Nucleus accumbens (tissue), 56 donors: ENCODE data around the gene FGF14.

Experiments
- DNase-seq, 56 donors: peaks; one replicate each; lab custom pipeline; 2025; lab: John Stamatoyannopoulos, UW

FGF14 gene

DNA sequence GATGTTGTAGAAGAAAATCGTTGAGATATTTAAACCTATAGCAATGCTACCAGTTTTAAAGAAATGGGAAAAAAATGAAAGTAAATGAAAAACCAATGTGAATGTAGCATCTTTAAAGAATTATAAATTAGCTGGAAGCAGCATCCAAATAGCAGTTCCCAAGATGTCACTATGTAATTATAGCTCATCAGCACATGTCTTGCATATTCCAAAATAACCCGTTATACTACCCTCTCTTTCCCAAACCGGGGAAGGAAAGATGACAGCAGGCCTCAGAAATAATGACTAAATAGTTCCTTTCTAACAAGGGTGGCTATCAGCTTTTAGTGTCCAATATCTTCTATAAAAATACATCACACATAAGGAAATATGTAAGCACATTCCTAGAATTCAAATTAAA, 140.5 kb downstream of the FGF14 start:
- no peak for DNase-seq

DNA sequence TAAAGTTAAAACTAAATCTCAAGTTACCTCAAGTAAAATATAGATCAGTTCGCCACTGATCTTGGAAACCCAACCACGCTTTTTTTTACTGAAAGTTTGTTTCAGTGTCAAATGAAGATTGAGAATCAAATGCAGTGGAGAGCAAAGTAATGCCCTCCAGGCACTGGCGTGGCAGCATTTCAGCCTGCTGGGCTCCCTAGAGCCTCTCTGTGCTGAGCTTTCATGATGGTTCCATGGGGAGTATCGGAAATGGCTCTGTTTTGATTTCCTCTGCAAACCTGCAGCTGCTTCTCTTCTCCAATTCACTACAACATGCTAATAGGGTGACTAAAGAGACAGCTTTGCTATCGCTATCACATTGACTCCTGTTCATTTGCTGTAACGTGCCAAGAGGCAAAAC, 141.6 kb downstream of the FGF14 start:
- no peak for DNase-seq

DNA sequence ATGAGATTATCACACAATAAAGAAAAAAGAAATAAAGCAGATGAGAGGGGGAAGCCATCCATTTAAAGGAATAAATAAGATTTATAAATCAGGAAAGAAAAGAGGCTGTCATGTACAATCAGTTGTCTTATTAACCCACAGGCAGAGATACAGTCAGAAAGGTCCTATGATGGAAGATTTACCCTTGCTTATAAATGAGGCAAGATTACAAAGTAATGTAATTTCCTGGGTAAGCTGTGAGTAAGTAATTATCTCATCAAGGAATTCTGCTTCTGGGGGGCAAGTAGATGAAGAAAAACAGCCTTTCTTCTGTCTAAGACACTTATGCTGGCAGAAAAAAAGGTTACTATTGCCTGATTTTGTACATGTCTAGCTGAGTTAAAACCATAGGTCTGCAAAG, 146.4 kb downstream of the FGF14 start:
- DNase-seq: no peak

DNA sequence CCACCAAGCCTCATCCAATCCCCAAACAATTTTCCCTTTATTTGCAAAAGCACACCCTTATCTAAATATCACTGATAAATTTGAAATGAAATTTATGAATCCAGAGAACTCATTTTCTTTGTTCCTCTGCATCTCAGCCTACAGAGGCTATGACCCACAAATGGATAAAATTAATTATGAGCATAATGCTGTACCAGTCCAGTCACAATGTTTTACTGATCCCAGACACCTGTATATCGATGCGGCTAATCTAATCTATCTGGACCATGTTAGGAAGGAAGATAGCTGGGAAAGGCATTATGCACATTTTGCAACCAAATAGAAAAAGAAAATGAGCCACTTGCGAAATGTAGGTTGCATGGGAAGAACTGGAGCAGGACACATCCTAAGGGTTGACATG, 150.0 kb downstream of the FGF14 start:
- DNase-seq: no peak

DNA sequence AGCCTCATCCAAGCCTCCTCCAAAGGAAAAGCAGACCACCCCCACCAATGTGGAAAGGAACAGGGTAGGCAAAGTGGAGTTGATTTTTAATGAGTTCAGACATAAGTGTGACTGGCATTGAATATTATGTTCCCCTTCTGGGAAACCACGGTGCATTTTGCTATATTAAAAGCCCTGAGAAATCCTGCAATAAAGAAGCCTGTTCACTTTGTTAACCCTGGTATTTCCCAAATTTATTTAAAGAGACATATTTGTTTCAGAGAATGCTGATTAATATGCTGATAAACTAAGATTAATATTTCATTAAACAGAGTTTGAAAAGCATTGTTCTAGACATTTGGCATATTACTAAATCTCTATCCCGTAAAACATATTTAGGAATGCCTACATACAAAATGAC, 151.4 kb downstream of the FGF14 start:
- DNase-seq: no peak

DNA sequence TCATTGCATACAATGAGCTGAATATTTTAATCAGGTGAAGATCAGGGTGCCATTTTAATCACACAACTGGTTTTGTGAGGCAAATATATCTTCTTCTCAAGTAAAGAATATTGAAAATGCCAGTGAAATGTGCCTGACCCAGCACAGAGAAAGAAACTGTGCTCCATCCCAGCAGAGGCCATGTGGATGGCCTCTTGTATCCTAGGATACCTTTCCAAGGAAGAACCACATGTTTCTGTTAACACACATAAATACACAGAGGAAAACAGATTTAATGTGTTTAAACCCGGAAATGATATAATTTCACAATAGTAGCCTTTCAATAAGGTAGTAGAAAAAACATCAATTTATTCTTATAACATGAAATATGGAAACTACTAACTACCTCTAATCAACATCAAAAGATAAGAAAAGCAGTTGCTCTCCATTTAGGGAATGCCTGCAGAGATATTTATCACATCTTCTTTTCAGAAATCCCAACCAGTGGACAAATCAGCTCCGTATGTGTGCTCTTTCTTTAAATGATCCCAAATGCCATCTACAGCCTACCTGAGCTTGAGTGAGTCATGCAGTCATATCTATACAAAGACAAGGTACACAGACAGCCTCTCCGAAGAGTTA, 157.1 kb downstream of the FGF14 start:
- no peak for DNase-seq

DNA sequence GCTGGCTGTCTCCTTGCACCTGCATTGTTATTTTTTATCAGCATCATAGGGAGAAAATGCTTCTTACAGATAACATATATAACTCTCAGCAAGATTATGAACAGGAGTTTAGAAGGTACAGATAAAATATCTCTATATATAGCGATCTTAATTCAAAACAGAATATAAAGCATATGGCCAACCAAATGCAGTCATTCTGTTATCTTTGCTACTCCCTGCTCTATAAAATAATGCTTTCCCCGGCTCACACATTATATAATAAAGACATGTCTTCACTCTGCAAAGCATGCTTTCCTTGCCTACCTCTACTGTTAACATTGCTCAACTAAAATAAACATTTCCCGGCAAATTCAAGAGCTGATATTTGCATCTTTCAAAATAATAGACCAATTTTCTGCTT, 161.7 kb downstream of the FGF14 start:
- DNase-seq: no peak

DNA sequence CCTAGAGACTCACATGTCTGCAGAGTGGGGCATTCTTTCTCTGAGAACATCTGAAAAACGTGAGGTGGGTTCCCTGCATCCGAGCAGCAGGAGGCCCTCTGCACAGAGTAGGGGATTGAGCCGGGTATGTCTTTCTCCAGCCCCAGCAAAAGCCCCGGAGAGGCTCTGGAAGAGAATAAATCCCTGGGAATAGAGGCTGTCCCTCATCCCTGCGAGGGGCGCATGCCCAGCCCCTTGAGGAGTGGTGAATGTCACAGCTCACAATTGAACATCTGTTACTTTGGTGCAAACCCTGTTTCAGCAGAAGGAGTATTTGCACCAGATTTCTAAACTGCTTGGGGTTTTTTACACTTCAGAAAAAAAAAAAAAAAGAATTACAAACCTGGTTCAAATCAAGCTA, 164.6 kb downstream of the FGF14 start:
- no peak for DNase-seq

DNA sequence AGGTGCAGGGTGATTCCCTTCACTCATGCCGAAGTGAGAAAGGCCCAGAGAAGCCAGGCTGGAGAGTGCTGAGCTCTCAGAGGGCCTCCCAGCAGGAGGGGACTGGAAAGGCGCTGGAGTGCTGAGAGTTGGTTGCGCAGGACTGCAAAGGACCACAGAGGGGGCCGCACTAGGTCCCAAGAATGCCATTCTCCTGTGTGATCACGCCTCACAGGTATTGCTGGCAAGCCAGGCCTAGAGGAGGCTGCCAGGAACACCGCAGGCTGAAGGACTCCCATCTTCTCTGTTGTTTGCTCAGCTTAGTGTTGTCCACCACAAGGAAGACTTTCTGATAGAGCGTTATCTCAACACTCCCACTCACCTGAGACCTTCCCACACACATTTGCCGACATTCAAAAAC, 165.0 kb downstream of the FGF14 start:
- no peak for DNase-seq

DNA sequence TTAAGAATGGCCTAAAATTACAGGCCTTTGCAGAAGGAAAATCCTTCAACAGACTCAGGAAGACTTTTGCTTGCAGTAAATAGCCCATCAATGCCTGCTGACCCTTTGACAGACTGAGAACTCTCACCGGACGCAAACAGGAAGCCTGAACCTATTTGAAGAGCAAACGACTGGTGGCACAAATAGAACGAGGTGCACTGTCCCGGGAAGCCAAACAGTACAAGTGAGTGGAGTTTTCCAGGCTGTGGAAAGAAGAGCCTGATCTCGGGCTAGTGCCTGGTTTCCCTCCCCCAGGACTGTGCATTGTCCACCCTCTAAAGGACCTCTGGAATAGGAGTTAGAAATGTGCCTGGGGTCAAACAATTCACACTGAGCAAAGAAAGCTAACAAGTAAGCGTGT, 165.5 kb downstream of the FGF14 start:
- DNase-seq: no peak

DNA sequence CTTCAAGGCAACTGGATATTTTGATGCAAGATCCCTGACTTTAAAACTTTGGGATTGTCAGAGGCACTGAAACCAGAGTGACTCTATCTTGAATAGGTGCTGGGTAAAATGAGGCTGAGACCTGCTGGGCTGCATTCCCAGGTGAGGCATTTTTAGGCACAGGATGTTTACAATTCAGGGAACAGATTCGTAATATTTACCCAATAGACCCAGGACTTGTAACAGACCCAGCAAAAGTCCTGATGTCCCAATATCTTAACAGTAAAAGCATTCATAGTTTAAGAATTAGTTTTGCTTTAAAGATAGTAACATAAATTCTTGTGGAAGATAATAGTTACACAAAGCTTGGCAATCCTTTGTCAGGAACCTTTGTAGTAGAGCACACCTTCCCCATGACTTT, 166.2 kb downstream of the FGF14 start:
- no peak for DNase-seq

DNA sequence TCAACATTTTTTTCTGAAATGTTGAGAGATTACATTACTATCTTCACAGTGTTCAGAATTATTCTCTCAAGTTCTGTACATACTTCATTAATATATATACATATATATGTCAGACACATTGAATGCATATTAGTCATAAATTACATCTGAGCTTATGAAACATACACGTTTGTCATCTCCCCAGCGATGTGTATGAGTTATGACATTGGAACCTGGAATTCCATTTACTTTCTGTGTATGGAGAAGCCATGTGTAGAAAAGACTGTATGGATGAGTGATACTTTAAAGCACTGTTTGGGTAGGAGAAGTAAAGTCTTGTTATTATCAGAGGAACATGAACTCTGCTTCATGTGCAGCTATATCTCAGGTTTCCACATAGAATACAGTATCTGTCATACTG, 167.2 kb downstream of the FGF14 start:
- no peak for DNase-seq

DNA sequence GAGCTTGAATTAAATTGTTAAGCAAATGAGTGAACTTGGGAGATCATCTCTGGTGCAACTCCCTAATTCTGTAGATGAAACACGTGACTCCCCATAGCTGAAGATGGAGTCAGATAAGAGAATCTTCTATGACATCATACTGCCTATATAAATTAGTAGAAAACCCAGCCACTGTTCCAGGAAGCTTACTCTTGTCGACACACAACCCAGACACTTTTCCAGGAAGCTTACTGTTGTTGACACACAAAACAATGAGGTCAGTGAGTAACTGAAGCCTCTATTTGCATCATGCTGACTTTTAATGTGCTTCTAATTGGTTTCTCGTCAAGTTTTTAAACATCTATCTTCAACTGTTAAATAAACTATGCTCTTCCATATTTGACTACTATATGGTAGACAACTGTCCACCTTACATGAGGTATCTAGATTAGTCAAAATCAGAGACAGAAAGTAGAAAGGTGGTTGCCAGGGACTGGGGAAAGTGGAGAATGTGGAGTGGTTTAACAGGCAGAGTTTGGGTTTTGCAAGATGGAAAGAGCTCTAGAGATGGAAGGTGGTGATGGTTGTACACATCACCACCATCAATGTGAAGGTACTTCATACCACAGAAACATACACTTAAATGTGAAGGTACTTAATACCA, 168.2 kb downstream of the FGF14 start:
- DNase-seq: no peak

DNA sequence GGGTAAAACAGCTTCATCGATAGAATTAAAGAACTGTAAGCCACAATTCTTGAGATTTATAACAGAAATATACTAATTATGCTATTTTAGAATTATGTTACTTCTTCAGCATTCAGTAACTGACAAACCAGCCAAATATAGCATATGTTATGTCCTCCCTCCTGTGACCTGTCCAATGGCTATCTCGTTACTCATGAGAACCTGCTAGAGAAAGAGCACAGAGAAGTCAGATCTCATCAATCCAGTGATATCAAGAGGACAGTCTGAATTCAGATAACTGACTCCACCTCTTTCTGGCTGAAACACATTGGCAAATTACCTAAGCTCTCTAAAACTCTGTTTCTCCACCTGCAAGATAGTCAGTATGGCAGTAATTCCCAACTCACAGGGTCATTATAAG, 170.4 kb downstream of the FGF14 start:
- DNase-seq: no peak

DNA sequence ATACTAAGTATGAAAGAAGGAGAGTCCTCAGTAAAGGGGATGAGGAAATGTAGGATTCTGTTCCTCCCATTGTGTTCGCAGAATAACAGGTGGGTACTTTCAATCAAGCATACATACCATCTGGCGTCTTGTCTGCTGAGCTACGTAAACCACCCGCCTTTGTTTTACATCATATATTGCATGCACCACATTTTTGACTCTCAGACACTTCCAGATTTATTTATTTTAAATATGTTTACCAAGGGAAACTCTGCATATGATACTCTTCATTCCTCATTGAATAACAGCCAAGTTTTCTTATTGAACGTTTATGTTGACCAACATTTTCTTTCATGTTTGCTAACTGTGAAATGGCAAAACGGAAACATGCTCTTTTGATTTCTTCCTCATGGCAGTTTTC, 174.1 kb downstream of the FGF14 start:
- DNase-seq: no peak

DNA sequence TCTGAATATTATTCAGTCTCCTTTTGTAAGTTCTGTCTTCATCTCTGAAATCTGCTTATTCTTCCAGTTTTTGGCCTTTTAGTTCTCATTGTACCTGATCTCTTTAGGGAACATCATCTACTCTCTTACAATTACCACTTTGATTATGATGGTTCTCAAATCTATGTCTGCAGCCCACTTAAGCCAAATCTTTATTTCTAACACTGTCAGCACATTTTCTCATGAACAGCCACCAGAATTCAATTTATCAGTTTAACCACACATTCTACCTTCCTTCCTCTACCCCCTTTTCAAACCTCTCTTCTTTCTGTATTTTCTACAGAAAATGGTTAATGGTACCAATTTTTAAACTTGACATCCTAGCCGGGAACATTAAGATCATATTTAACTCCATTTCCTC, 175.3 kb downstream of the FGF14 start:
- no peak for DNase-seq

DNA sequence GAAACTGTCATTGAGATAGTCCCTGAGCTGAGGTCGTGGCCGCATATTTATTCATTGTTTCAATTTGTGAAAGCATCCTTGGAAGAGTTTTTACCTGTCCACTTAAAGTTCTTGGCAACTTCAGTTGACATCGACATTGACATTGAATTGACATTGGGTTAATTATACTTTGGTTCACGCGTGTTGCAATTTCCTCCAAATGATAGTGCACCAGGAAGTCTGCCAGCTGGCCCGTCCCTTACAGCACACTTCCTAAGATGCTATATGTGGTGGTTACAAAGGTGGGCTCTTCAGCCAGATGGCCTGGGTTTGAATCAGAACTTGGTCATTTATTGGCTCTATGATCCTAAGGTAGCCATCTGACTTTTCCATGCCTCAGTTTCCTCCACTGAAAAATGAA, 176.0 kb downstream of the FGF14 start:
- DNase-seq: no peak

DNA sequence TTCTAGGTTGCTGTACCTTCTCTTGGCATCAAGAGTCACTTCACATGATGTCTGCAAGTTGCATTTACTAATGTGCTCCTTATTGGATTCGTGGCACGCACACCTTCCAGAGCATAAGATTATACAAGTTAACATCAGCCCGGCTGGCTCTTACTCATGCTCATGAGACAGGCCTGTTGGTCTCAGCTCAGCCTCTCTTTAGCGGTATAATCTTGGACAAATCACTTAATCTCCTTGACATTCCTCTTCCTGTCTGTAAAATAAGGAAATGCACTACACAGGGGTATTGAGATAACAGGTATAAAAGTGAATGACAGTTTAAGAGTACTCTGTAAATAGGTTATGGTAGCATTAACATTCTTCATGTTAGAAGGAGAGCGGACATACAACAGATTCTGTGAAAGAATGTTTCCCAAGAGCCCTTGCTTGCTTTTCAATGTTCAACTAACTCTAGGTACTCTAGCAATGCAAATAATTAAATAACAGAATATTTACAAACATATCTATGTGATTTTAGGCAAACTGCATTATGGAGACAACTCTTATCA, 181.1 kb downstream of the FGF14 start:
- no peak for DNase-seq

DNA sequence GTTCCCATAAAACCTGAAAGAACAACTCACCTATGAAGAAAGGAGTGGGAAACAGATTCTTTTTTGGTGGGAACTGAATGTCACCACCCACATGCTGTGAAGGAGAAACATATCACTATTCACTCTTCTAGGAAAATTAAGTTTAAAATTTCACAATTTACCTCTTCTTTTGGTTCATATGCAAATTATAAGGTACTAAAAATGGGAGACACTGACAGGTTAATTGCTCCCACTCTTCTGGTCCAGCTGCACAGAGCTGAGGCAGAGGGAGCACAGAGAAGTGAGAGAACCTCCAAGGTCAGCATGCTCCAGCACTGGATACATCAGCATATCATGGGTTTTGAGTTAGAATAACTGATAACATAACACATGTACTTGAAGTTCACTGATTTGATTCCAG, 186.9 kb downstream of the FGF14 start:
- DNase-seq: peak in 12 of 56 donors; percentile 2 to 25 (median 8)

DNA sequence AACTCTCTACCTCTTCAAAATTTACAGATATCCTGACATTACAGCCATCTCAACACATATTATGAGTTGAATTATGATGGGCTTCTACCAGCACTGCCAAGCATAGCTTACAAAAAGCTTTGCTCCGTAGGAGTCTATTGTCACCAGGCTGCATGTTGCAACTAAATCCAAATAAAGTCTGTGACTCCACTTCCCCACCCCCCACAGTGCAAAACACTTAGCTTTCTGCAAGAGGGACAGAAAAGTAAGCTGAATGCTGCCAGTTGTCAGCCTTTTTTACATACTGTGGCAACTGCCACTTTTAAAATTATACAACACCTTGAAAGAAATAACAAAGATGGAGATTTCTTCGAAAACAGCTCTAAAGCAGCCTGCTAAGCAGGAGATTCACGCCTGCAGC, 189.1 kb downstream of the FGF14 start:
- no peak for DNase-seq

DNA sequence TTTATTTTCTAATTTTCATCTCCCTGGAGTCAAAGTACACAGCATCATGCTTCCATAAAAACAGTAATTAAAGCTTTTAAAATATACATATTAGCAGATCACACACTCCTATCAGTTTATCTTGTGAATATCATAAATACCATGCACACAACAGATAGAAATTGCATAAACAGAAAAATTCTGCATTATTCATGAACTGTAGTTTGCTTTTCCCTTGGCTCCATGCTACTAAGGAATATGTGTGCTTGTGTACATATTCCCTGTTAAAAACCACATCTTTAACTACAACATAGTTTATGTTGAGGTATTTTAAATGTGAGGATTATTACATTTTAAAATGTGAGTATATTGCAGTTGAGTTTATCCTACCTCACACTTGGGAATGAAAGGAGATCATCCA, 193.5 kb downstream of the FGF14 start:
- DNase-seq: no peak

DNA sequence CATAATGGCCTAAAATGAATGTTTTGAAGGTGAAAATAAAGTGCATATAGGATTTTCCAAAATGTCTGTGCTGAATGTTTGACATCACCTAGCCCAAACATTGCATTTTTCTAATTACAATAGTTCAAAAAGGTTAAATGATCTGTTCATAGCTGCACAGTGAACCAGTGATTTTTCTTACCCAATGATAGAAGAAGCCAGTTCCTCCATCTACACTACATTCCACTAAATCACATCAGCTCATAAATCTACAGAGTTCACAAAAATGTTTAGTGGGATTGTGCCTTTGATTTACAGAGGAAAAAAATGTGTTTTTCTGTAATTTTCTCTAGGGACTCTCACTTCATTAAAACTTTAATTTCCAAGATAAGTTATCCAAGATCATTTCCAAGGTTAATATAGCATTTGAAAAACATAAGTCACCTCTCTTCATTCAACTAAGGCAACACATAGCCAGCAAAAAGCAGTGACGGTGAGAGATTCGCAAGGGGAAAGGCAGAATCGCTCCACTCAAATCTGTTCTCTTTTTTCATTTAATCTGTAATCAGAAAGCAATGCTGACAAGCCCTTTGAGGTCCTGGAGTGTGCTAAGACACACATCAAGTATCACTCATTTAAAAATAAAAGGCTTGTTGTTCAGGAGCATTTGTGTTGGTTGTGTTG, 194.0 kb downstream of the FGF14 start:
- DNase-seq: no peak
